Astrocyte of the cerebellum (primary cell): ENCODE measurements around the gene HSF5.

Experiments used
- DNase-seq: peaks from one replicate; pipeline ENCODE4 v3.0.0-alpha.2; 2011; ENCODE audit warnings: low read depth
- H3K4me3 ChIP-seq: 2 replicates; pipeline ENCODE4 v1.5.1; 2011; ENCODE audit warnings: mild to moderate bottlenecking, low read depth, low read length, moderate library complexity
- CTCF ChIP-seq: IDR thresholded peaks from 2 replicates; pipeline ENCODE4 v1.5.1; 2012; ENCODE audit warnings: low read length, low read depth, moderate library complexity, mild to moderate bottlenecking; ENCODE audit errors: missing control alignments
- in situ Hi-C: cut with HindIII; loops from 2 replicates; pipeline ENCODE4 v1.10.0; 2017; ENCODE audit warnings: low sequenced_read_pairs

Gene HSF5

GRCh38 chr17:58528443-58528842 lies 40.2 kb upstream of the HSF5 start:
- H3K4me3 ChIP-seq = no peak overlapping the region
- DNase-seq = no peak
- in situ Hi-C loops = no loop called here
- TF ChIP-seq CTCF = no peak

GRCh38 chr17:58527949-58528348 lies 39.7 kb upstream of the HSF5 start:
- in situ Hi-C loops = no loop called here
- DNase-seq = peak; percentile 63
- no peak for TF ChIP-seq CTCF
- H3K4me3 ChIP-seq = no peak overlapping the region

GRCh38 chr17:58527306-58527705 lies 39.1 kb upstream of the HSF5 start:
- no peak for DNase-seq
- peak; percentile 10 for TF ChIP-seq CTCF
- in situ Hi-C loops = no loop called here
- no peak overlapping the region for H3K4me3 ChIP-seq

GRCh38 chr17:58525239-58525638 lies 37.0 kb upstream of the HSF5 start:
- H3K4me3 ChIP-seq = no peak overlapping the region
- peak; percentile 87 for DNase-seq
- TF ChIP-seq CTCF = no peak
- in situ Hi-C loops = no loop called here

- H3K4me3 ChIP-seq = no peak overlapping the region
- in situ Hi-C loops = no loop called here
- DNase-seq = no peak
- TF ChIP-seq CTCF = no peak
Measured at GRCh38 chr17:58521680-58522079, 33.5 kb upstream of the HSF5 start.

- peak; percentile 63 for TF ChIP-seq CTCF
- H3K4me3 ChIP-seq = no peak overlapping the region
- DNase-seq = no peak
- in situ Hi-C loops = no loop called here
Measured at GRCh38 chr17:58520843-58521430, 32.7 kb upstream of the HSF5 start.
